HL-60/S4 treated with phorbol 12-myristate 13-acetate at 8.2 ng/mL for 4 days and 3 days (cell line): ENCODE data around the gene SDK2.

ENCODE experiments used
- in situ Hi-C: fragments of 300-500 bp; cut with MboI; formaldehyde crosslinking; loops from 2 replicates; pipeline ENCODE4 v1.15.0; 2022; ENCODE audit warnings: low sequenced_read_pairs

The SDK2 gene

GRCh38 chr17:73304438-73304837, 339.8 kb downstream of the SDK2 start:
- in situ Hi-C loops, result no loop called here

GRCh38 chr17:73302189-73302588, 342.1 kb downstream of the SDK2 start:
- in situ Hi-C loops, result no loop called here

GRCh38 chr17:73301369-73301768, 342.9 kb downstream of the SDK2 start:
- in situ Hi-C loops, result no loop called here

- in situ Hi-C loops, result no loop called here
Observed at GRCh38 chr17:73300392-73300791, 343.9 kb downstream of the SDK2 start.

- in situ Hi-C loops, result no loop called here
Observed at GRCh38 chr17:73297934-73298861, 346.0 kb downstream of the SDK2 start.

- in situ Hi-C loops, result no loop called here
Observed at GRCh38 chr17:73293480-73293911, 350.7 kb downstream of the SDK2 start.

GRCh38 chr17:73293031-73293430, 351.2 kb downstream of the SDK2 start:
- in situ Hi-C loops, result no loop called here

GRCh38 chr17:73292031-73292531, 352.2 kb downstream of the SDK2 start:
- in situ Hi-C loops, result no loop called here

GRCh38 chr17:73291260-73291801, 352.9 kb downstream of the SDK2 start:
- in situ Hi-C loops, result no loop called here

- in situ Hi-C loops, result no loop called here
Observed at GRCh38 chr17:73290399-73291259, 353.6 kb downstream of the SDK2 start.

GRCh38 chr17:73289549-73290254, 354.5 kb downstream of the SDK2 start:
- in situ Hi-C loops, result no loop called here

GRCh38 chr17:73288534-73289302, 355.5 kb downstream of the SDK2 start:
- in situ Hi-C loops, result no loop called here

GRCh38 chr17:73286863-73287296, 357.4 kb downstream of the SDK2 start:
- in situ Hi-C loops, result no loop called here

GRCh38 chr17:73285916-73286862, 358.1 kb downstream of the SDK2 start:
- in situ Hi-C loops, result no loop called here

GRCh38 chr17:73285603-73285908, 358.7 kb downstream of the SDK2 start:
- in situ Hi-C loops, result no loop called here

GRCh38 chr17:73284906-73285602, 359.2 kb downstream of the SDK2 start:
- in situ Hi-C loops, result no loop called here
